Kidney capillary endothelial cell (primary cell): ENCODE results near the gene NELFCD.
"Not testable (repeated sequence)": the region's sequence is repeated elsewhere in the genome, so short reads cannot be mapped to it uniquely, and the experiment has no call there.

ENCODE experiments used
- DNase-seq: peaks from one replicate; pipeline ENCODE4 v3.0.0-alpha.2; 2018; ENCODE audit warnings: low spot score

The NELFCD gene, protein sequence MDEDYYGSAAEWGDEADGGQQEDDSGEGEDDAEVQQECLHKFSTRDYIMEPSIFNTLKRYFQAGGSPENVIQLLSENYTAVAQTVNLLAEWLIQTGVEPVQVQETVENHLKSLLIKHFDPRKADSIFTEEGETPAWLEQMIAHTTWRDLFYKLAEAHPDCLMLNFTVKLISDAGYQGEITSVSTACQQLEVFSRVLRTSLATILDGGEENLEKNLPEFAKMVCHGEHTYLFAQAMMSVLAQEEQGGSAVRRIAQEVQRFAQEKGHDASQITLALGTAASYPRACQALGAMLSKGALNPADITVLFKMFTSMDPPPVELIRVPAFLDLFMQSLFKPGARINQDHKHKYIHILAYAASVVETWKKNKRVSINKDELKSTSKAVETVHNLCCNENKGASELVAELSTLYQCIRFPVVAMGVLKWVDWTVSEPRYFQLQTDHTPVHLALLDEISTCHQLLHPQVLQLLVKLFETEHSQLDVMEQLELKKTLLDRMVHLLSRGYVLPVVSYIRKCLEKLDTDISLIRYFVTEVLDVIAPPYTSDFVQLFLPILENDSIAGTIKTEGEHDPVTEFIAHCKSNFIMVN

DNA sequence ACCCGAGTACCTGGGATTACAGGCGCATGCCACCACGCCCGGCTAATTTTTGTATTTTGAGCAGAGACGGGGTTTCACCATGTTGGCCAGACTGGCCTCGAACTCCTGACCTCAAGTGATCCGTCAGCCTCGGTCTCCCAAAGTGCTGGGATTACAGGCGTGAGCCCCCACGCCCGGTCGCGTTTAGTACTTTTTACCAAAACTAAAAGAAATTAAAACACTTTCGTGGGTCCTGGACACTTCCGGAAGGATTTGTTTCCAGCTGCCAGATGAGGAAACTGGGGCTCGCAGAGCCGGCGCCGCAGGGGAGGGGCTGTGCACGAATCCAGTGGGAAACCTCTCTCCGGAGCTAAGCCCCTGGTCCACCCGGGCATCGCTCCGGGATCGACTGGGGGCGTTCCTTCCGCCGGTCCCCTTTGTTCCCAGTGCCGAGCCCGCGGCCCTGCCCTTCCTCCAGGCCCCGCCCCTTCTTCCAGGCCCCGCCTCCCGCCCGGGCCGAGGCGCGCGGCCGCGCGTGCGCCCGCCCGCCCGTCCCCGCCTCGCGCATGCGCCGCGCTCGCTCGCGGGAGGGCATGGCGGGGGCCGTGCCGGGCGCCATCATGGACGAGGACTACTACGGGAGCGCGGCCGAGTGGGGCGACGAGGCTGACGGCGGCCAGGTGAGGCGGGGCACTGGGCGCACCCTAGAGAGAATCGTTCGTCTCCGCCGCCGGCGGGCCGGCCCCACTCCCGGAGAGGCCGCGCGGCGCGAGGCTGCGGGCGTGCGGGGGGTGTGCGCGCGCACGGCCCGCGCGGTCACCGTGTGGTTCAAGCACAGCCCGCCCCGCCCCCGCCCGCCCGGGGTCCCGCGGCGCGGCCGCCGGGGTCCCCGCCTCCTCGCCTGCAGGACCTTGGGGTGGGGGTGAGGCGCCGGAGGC, at the start of gene NELFCD:
Gene NELFCD, plus strand, starts transcription at position 546 of the 917 bp plus-strand sequence. Its CDS starts 54 bp downstream, at position 600.
- peak; percentile 71 for DNase-seq

DNA sequence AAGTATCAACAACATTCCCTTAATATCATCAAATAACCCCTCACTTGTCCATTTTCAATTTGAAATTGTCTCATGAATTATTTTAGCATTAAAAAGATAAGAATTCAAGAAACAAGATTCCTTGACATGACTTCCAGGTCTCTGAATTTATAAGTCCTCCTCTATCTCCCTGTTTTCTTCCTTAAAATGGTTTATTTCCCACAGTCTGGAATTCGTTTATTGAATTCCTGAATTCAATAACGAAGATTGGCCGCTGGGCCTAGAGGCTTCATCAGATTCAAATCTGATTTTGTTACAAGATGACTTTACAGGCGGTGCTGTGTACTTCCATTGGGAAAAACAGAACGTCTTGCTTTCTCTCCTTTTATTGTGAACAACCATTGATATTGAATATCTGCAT, 48.9 kb upstream of the NELFCD start:
- DNase-seq, result no peak

DNA sequence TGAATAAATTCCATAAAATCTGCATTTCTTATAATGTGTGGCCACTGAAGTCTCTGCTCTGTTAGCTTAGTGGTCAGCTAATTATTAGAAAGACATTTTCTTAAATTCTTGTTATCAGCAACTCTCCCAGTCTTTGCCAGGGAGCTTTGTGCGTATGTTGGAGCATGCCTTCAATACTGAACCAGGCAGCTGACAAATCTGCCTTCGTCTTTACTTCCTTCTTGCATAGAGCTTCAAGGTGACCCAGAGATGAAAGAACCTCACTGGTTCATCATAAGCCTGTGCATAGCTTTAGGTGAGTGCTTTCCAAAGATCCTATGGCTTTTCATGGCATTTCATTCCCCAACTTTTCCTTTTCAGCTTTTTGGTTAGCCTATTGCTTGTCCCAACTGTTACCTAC, 43.0 kb upstream of the NELFCD start:
- no peak for DNase-seq

DNA sequence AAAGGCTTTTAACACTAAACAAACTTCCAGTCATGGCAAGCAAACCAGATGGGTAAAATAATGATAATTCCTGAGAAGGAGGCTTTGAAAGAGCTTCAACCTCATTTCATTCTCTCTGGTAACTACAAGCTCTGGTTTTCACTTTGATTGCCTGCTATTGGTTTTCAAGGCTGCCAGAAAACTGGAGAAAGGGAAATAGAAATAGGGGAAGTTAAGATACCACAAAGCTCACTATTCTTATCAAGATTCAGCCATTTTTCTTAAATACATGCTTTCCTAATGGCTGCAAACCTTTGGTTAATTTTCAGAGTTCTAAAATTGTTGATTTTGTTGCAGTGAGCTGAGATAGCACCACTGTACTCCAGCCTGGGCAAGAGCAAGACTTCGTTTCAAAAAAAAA, 42.5 kb upstream of the NELFCD start:
- no peak for DNase-seq

DNA sequence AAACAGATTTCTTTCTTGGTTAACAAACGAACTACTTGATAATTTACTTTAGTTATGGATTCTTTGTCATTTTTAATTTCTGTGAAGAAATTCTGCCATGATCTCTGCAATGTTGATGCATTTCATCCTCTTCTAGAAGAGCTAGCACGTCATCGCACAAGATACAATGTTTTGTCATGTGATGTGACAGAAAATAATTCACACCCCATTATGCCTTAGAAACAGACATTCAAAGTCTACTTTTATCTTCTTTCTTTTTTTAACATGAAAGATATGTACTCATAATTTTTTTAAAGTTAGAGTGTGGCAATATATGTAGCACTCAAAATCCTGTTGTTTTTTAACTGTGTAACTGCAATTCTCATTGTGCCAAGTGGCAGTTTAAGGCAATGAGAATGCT, 39.6 kb upstream of the NELFCD start:
- DNase-seq, result no peak

DNA sequence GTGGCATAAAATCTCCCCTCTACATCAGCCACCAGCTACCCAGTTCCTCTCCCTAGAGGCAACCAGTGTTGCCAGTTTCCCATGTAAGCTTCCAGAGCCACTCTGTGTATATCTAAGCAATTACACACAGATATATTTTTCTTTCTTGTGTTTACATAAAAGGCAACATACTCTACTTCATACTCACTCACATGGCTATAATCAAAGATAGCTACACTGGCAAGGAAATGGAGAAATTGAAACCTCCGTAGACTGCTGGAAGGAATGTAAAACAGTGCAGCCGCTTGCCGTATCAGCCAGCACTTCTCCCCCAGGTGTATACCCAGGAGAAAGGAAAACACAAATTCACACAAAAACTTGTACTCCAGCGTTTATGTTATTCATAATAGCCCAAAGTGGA, 38.5 kb upstream of the NELFCD start:
- DNase-seq, result no peak

DNA sequence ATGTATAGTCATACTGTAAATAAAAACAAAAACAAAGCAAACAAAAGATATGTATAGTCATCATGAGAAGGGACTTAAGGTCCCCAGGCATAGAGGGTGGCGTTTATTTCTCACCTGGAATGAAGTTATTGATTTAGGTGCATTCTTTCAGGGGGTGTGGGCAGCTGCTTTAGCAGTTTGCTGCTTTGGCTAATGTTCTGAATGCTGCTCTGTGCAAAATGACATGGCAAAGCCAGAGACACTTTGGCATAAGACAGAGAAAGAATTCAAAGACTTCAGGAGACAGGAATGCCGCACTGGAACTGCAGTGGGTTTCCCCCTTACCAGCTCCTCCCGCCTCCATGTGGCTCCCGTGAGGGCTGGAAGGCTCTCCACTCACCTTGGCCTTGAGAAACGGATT, 36.4 kb upstream of the NELFCD start:
- no peak for DNase-seq

DNA sequence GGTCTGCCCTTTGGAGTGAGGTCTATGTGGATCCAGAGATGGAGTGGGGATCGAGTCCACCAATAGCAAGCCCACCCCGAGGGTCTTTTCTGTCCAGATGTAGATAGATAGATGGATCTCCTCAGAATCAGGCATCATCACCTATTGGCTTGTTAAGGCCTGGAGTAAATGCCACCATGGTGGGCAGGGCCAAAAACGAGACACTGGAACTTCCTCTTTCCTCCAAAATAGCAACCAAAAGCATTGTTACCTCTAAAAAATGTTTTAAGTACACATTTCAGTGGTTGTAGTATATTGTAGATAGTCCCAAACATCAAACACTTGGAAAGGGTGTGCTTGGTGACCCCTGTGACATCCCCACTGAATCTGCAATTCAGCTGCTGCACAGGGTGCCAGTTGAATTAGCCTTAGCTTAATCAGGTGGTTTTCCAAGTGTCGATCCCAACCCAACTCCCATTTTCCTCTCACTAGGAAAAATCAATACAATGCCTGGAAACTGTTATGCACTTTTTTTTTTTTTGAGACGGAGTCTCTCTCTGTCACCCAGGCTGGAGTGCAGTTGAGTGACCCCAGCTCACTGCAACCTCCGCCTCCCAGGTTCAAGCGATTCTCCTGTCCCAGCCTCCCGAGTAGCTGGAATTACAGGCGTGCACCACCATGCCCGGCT, 35.0 kb upstream of the NELFCD start:
- DNase-seq, result no peak

DNA sequence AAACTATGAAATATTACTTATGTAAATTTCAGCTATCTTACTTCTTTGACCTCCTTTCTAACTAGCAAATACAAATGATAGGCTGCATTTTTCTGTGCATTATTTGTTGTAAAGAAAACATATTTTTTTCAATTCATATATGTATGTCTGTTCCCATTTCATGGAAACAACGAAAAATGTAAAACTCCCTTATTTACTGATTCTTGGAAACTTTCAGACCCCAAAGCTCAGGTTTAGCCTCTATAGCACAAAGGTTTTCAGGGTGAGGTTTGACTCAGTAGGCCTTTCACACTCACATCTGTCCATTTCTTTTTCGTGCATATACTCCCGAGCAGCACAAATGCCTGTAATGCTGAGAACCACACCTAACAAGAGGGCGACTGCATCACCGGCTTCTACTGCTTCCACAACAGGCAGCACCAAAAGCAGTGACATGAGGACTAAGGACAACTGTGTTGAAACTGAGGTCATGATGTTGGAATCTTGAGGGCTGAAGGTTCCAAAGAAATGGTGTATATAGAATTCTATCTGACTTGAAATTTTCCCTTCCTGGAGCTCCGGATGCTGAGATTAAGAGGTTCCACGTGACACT, 33.2 kb upstream of the NELFCD start:
- DNase-seq, result not testable (repeated sequence)

DNA sequence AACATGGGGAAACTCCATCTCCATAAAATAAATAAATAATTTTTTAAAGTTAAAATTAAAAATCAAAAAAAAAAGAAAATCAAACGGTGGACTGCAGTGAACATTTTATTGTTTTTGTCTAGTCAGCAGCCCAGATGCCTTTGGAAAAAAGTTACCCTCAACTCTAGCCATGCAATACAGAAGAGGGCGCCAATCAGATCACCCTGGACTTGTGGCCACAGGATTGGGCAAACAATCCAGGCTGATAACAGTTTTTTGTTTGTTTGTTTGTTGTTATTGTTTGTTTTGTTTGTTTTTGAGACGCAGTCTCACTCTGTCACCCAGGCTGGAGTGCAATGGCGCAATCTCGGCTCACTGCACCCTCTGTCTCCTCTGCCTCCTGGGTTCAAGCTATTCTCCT, 30.5 kb upstream of the NELFCD start:
- no peak for DNase-seq

DNA sequence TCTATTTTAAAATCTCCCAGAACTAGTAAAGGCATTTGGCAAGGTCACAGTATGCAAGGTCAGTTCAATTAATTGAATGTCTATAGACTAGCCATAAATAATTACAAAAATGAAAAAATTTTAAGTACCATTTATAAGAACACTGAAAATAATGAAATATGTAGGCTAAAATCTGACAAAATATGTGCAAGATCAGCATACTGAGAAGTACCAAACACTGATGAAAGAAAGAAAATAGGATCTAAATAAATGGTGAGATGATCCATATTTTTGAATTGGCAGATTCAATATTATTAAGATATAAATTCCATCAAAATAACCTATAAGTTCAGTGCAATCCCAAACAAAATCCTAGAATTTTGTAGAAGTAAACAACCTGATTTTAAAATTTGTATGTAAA, 28.0 kb upstream of the NELFCD start:
- no peak for DNase-seq

DNA sequence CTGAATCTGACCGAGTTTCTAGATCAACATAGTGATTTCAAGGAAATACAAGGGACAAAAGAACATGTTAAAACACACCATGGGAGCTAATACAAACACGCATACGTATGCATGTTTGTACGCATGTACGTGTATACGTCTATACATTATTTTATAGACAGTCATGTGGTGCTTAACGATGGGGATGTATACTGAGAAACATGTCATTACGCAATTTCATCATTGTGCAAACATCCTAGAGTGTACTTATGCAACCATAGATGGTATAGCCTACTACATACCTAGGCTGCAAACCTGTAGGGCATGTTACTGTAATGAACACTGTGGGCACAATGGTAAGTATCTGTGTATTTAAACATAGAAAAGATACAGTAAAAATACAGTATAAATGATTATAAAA, 25.0 kb upstream of the NELFCD start:
- DNase-seq, result no peak

DNA sequence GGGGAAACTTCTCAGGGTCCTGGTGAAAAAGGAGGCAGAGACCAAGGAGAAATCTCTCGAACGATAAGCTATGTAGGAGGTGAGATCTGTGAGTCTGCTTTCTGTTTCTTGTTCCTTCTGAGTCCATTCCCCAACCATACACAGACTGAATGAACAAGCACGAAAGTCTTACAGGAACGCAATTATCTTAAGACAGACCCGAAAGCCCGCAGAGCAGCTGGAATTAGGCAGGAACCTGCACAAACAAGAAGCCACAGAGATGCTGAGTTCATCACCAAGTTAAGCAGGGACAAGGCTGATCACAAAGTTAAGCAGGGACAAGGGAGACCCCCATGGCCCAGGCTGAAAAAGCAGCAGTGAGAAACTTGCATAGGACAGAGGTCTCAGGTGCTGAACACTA, 21.4 kb upstream of the NELFCD start:
- DNase-seq, result no peak

DNA sequence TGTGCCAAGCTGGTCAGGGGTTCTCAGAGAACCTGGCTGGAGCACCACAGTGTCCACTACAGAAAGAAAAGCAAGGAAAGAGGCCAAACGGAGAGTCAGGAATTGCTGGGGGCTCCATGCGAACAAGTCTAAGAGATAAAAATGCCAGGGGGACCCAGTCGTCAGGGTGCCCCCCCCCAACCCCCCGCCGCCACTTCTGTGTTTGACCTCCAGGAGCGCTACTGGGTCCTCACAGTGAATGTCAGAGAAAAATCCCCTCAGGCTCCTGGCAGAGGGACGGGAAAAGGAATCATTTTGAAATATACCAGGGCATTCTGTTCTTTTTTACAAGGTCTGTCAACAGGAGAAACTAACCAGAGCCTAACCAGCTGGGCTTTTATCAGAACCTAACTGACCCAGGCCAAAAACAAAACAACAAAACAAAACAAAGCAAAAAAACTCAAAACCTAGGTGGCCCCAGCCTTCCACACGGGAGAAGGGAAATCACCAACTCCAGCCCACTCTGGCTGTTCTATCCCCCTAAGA, 17.9 kb upstream of the NELFCD start:
- no peak for DNase-seq

DNA sequence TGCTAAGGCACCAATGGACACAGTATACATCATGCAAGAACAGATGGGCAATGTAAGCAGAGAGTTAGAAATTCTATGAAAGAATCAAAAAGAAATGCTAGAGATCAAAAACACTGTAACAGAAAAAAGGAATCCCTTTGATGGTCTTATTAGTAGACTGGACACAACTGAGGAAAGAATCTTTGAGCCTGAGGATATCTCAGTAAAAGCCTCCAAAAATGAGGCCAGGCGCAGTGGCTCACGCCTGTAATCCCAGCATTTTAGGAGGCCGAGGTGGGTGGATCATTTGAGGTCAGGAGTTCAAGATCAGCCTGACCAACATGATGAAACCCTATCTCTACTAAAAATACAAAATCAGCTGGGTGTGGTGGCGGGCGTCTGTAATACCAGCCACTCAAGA, 17.1 kb upstream of the NELFCD start:
- not testable (repeated sequence) for DNase-seq

DNA sequence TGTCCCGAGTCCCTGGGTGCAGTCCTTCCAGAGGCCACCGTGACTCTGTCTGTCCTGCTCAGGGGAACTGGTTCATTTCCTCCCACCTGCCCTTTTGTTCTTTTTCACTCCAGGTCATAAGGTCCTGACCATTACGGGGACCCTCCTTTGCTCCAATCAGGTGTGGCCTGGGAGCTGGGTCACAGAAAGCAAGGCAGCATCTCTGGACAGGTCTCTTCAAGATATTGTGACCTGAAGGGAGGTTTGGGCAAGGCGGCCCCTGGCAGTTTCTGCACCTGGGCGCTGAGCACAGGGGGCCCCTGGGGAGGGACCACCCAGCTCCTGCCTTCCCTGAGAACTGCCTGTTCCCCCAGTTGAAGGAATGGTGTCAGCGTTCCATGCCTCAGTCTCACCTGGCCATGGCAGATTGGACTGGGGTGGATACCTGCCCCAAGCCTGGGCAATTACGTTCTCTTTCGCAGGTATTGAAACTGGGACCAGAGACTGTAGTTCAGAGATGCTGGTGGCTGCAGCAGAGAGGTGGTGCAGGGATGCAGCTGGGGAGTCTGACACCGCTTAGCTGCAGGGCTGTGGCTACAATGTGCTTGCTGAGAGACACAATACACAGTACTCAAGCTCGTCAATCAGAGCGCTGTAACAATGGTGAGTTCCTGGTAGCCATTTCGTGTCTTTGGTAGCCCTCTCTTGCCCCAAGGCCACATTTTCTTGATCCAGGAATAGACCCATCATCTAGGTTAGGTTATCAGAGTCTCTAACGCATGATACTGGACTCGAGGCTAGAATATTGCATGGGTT, 15.6 kb upstream of the NELFCD start:
- DNase-seq, result no peak

DNA sequence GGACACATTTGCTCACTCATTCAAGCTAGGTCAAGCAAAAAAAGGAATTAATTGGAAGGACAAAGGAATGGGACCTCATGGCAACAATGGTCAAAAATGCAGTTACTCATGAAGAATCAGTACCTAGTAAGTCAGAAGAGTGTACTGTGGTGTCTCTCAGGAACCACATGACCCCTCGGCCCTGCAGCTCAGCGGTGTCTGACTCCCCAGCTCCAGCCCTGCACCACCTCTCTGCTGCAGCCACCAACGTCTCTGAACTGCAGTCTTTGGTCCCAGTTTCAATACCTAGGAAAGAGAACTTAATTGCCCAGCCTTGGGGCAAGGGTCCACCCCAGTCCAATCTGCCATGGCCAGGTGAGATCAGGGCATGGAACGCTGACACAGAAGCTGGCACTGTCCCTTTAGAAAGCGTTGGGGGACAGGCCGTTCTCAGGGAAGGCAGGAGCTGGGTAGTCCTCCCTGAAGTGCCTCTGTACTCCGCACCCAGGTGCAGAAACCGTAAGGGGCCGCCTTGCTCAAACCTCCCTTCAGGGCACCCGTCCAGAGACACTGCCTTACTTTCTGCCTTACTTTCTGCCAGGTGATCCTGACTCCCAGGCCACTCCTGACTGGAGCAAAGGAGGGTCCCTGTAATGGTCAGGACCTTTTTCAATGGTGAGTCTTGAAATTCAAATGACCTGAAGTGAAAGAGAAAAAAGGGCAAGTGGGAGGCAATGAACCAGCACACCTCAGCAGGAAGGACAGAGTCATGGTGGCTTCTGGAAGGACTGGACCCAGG, 13.2 kb upstream of the NELFCD start:
- DNase-seq, result no peak

DNA sequence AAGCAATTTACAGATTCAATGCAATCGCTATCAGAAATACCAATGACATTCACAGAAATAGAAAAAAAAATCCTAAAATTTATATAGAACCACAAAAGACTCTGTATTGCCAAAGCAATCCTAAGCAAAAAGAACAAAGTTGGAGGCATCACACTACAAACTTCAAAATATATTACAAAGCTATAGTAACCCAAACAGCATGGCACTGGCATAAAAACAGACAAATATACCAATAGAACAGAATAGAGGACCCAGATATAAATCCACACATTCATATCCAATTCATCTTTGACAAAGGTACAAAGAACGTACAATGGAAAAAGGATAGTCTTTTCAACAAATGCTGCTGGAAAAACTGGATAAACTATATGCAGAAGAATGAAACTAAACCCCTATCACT, 11.6 kb upstream of the NELFCD start:
- no peak for DNase-seq

DNA sequence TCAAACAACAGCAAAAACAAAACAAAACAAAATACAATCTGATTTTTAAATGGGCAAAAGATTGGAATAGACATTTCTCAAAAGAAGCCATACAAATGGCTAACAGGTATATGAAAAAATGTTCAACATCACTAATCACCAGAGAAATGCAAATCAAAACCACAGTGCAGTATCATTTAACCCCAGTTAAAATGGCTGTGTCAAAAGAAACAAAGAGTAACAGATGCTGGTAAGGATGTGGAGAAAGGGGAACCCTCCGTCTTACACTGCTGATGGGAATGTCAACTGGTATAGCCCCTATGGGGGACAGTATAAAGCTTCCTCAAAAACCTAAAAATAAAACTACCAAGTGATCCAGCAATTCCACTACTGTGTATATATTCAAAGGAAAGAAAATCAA, 10.9 kb upstream of the NELFCD start:
- no peak for DNase-seq

DNA sequence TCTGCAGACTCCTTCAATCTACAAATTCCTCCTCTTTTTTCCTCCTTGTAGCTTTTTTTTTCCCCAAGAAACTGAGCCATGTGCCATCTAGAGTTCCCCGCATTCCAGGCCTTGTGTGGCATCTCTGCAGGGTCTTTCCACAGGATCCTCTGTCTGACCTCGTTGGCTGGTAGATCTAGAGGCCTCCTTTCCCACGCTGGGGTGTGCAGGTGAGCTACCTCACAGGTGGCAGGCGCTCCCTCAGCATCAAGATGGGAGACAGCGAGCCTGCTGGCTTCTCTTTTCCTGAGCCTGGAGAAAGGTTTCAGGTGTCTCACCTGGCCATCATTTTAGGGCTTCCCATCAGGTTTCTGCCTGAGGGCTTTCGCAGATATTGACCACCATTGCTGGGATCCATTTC, 9.6 kb upstream of the NELFCD start:
- DNase-seq, result no peak
